Hematopoietic multipotent progenitor cell treated with erythropoietin and hydrocortisone succinate and interleukin-3 and kit ligand, for 17 days (in vitro differentiated cells): ENCODE measurements around the gene PCYOX1L.

Experiments used
- DNase-seq: peaks from one replicate; pipeline ENCODE4 v3.0.0-alpha.2; 2015; ENCODE audit warnings: low spot score

PCYOX1L gene

GRCh38 chr5:149408252-149409099 lies 50.6 kb downstream of the PCYOX1L start:
- no peak for DNase-seq

GRCh38 chr5:149409268-149409948 lies 51.6 kb downstream of the PCYOX1L start:
- no peak for DNase-seq

GRCh38 chr5:149410071-149410470 lies 52.2 kb downstream of the PCYOX1L start:
- no peak for DNase-seq

- DNase-seq, result no peak
These were observed 53.0 kb downstream of the PCYOX1L start for GRCh38 chr5:149410721-149411432.

GRCh38 chr5:149411738-149412519 lies 54.1 kb downstream of the PCYOX1L start:
- no peak for DNase-seq

GRCh38 chr5:149412783-149413476 lies 55.1 kb downstream of the PCYOX1L start:
- no peak for DNase-seq

- no peak for DNase-seq
These were observed 55.8 kb downstream of the PCYOX1L start for GRCh38 chr5:149413477-149414210.

- DNase-seq, result no peak
These were observed 56.7 kb downstream of the PCYOX1L start for GRCh38 chr5:149414405-149415065.

GRCh38 chr5:149415066-149415967 lies 57.5 kb downstream of the PCYOX1L start:
- DNase-seq, result no peak

- no peak for DNase-seq
These were observed 59.3 kb downstream of the PCYOX1L start for GRCh38 chr5:149416987-149417710.

- no peak for DNase-seq
These were observed 60.0 kb downstream of the PCYOX1L start for GRCh38 chr5:149417711-149418368.

- DNase-seq, result no peak
These were observed 61.2 kb downstream of the PCYOX1L start for GRCh38 chr5:149418910-149419531.
